ENCODE measurements around the gene CTNNA3.

The CTNNA3 gene

DNA sequence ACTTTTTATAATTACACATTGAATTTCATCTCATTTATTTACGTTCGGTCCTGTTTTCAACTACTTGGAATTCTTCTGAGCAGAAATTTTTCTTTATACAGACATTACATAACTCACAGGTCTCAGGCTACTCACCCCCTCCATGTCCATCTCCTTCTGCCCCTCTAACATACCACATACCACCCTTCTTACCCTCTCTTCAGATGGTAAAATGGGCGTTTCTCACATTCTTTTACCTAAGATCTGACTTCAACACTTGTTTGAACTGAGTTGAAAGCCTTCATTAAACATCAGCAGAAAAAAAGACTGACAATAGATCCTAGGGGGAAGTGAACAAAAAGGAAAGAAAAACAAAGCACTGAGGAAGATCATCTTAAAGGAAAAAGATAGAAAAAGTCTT lies 309.7 kb downstream of the CTNNA3 start:
- in situ Hi-C loops (cut with HindIII; ENCODE audit: low sequenced_read_pairs) = no loop called here

- in situ Hi-C loops (cut with HindIII; ENCODE audit: low sequenced_read_pairs) = no loop called here
Measured at GRCh38 chr10:67385566-67385965, 310.4 kb downstream of the CTNNA3 start.

GRCh38 chr10:67385089-67385488 lies 310.9 kb downstream of the CTNNA3 start:
- in situ Hi-C loops (cut with HindIII; ENCODE audit: low sequenced_read_pairs) = no loop called here

GRCh38 chr10:67331121-67331910 lies 364.7 kb downstream of the CTNNA3 start:
- in situ Hi-C loops (cut with HindIII; ENCODE audit: low sequenced_read_pairs) = no loop called here

- in situ Hi-C loops (cut with HindIII; ENCODE audit: low sequenced_read_pairs) = no loop called here
Measured at GRCh38 chr10:67327626-67328535, 368.1 kb downstream of the CTNNA3 start.

GRCh38 chr10:67319976-67320375 lies 376.0 kb downstream of the CTNNA3 start:
- in situ Hi-C loops (cut with HindIII; ENCODE audit: low sequenced_read_pairs) = no loop called here

DNA sequence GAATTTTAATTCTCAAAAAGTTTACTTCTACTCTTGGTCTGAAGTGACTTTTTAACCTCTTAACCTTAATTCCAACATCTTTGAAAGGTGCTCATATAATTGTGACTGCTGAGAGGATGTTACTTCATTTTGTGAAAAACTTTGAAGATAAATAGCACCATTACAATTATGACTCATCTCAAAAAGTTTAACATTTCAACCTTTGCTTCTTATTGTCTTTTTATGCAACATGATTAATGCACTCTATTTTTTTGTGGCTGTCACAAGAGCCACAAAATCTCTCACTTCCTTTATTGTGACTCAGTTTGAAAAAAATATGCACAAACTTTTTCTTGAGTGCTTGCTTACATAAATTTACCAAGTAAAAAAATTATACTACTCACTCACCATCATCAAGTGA lies 387.1 kb downstream of the CTNNA3 start:
- in situ Hi-C loops (cut with HindIII; ENCODE audit: low sequenced_read_pairs) = no loop called here

DNA sequence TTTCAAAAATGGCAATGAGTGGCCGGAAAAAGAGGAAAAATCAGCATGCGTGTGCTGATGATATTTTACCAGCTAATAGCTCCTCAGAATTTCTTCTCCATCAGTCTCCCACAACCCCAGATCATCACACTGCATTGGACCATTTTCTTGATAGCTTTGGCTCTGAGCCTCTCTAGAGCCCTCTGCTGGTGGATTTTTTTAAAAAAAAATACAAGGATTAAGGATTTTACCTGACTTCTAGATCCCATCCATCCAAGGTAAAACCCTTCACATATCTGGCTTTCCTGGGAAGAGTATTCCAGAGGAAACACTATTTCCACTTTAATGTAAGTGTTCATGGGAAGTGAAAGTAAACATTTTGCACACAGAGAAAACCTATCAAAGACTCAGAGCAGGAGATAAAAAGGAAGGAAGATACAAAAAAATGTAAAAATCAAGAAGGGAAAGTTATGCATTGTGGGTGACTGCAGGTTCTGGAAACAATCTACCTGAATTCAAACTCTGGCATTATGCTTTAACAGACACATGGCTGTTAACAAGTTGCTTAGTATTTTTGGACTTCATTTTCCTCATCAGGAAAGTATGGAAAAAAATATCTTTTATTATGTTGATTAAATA lies 389.3 kb downstream of the CTNNA3 start:
- in situ Hi-C loops (cut with HindIII; ENCODE audit: low sequenced_read_pairs) = no loop called here

DNA sequence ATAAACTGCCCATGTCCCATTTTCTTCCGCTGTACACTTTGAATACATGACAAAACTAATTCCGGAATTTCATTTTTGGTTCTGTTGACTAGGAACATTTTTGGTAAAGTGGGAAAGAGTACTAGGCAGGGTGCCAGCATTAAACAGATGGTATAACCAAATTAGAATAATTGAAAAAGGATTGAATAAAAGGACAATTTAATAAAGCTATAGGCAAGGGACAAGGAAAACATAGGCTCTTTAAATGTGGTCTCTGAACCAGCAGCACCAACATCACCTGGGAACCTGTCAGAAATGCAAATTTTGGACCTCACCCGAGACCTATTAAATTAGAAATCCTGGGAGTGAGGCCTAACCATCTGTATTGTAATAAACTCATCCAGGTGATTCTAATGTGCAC lies 393.3 kb downstream of the CTNNA3 start:
- in situ Hi-C loops (cut with HindIII; ENCODE audit: low sequenced_read_pairs) = no loop called here

DNA sequence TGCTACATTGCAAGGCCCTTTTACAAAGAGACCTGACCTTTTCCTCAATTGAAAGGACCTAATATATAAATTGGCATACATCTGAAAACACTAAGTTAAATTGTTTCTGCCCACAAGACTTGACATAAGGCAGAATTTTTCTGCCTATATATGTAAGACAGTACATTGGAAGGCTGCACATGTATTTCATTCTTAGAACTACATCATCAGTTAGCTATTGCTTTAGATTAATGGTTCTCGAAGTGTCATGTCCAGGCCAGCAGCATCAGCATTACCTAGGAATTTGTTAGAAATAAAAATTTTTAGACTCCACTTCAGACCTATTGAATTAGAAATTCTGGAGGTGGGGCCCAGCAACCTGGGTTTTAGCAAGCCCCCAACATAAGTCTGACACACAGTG lies 396.2 kb downstream of the CTNNA3 start:
- in situ Hi-C loops (cut with HindIII; ENCODE audit: low sequenced_read_pairs) = no loop called here

GRCh38 chr10:67297637-67298181 lies 398.3 kb downstream of the CTNNA3 start:
- in situ Hi-C loops (cut with HindIII; ENCODE audit: low sequenced_read_pairs) = no loop called here

DNA sequence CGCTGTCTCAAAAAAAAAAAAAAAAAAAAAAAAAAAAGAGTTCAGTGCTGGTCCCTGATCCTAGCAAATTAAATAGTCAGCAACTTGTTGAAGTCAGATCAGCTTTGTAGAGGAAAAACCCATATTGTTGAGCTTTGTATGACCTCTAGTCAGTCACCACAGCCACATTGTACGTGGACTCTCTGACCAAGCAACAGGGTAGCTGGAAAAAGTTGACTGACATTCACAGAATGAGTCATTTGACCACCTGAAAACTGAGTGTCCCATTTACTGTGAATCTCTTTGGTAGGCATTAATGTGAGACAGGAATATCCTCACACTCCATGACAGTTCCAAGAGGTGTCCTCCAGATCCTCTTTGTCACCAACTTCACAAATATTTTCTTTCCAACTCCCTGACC lies 399.1 kb downstream of the CTNNA3 start:
- in situ Hi-C loops (cut with HindIII; ENCODE audit: low sequenced_read_pairs) = no loop called here

GRCh38 chr10:67288688-67289410 lies 407.1 kb downstream of the CTNNA3 start:
- in situ Hi-C loops (cut with HindIII; ENCODE audit: low sequenced_read_pairs) = no loop called here

GRCh38 chr10:67284589-67284988 lies 411.4 kb downstream of the CTNNA3 start:
- in situ Hi-C loops (cut with HindIII; ENCODE audit: low sequenced_read_pairs) = no loop called here

DNA sequence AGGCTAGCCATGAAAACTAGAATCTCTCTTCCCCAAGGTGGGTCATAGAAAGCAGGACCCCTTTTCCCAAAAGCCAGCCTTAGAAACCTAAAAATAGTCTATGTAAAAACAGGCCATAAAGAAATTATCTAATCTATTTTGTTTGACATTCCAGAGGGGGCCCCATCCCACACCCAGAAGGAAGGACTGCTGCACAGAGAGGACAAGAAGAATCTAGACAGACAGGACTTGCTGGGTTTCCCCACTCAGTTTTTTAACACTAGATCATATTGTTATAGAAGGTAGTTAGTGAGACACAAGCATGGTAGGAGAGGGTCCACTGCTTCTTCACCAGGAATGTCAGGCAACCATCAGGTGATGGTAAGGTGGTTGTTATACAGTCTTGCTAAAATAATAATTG lies 413.1 kb downstream of the CTNNA3 start:
- in situ Hi-C loops (cut with HindIII; ENCODE audit: low sequenced_read_pairs) = no loop called here

DNA sequence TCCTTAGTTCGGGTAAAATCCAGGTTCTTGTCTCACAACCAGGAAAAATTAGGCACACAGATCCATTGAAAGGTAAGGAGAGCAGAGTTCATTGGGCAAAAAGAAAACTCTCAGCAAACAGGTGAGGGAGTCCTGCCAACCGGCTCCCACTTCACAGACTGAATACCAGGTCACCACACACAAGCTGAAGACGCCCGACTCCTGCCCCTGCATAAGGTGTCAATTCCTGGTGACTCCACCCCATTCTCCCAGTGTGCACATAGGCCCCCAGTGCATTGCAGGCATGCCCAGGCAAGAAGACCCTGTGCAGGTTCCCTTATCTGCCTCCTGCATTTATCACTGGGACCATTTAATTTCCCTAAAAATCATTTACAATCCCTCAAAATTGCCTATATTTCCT lies 415.6 kb downstream of the CTNNA3 start:
- in situ Hi-C loops (cut with HindIII; ENCODE audit: low sequenced_read_pairs) = no loop called here

GRCh38 chr10:67277402-67277801 lies 418.6 kb downstream of the CTNNA3 start:
- in situ Hi-C loops (cut with HindIII; ENCODE audit: low sequenced_read_pairs) = no loop called here

GRCh38 chr10:67269828-67270227 lies 426.2 kb downstream of the CTNNA3 start:
- in situ Hi-C loops (cut with HindIII; ENCODE audit: low sequenced_read_pairs) = no loop called here

DNA sequence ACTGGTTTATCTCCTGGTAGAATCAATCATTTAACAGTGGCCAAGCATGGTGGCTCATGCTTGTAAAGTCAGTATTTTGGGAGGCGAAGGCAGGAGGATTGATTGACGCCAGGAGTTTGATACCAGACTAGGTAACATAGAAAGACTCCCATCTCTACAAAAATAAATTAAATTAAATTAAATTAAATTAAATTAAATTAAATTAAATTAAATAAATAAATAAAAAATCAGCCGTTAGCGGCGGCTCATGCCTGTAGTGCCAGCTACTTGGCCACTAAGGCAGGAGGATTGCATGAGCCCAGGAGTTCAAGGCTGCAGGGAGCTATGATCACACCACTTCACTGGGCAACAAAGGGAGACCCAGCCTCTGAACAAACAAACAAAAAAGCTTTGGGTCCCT lies 427.8 kb downstream of the CTNNA3 start:
- in situ Hi-C loops (cut with HindIII; ENCODE audit: low sequenced_read_pairs) = no loop called here

GRCh38 chr10:67262675-67263074 lies 433.3 kb downstream of the CTNNA3 start:
- in situ Hi-C loops (cut with HindIII; ENCODE audit: low sequenced_read_pairs) = no loop called here
